GM23338 (cell line): Measurements from ENCODE around the gene CLK3. TPM values are rescaled to one million over a fixed set of nuclear protein-coding genes. Genes with fewer than 3 reads are reported as not detected.

Experiments
- ATAC-seq: fragments of 200-7000 bp; cut with Tn5 transposase; 3 replicates; pipeline ENCODE4 v1.9.1; 2020
- DNase-seq: peaks from one replicate; pipeline ENCODE4 v3.0.0-alpha.2; 2015; ENCODE audit warnings: low spot score
- H2AFZ ChIP-seq: fragments of 200-600 bp; sonication (generic); 2 replicates; pipeline ENCODE4 v1.8.0; 2016; ENCODE audit warnings: antibody characterized with exemption, mild to moderate bottlenecking, moderate library complexity
- H3F3A ChIP-seq: fragments of 200-600 bp; sonication (generic); replicated peaks from 2 replicates; pipeline ENCODE4 v1.8.0; 2017; ENCODE audit warnings: antibody characterized with exemption, mixed run types, low read depth
- H3K27ac ChIP-seq: fragments of 200-600 bp; sonication (generic); 2 replicates; pipeline ENCODE4 v1.6.1; 2016; ENCODE audit warnings: low read depth
- H3K27me3 ChIP-seq: fragments of 200-600 bp; sonication (generic); 2 replicates; pipeline ENCODE4 v1.8.0; 2016; ENCODE audit warnings: mild to moderate bottlenecking, mixed run types, moderate library complexity; ENCODE audit not compliant: insufficient read depth
- H3K36me3 ChIP-seq: fragments of 200-600 bp; sonication (generic); 2 replicates; pipeline ENCODE4 v1.8.0; 2016; ENCODE audit warnings: mild to moderate bottlenecking; ENCODE audit not compliant: insufficient read depth
- H3K4me1 ChIP-seq: fragments of 200-600 bp; sonication (generic); 2 replicates; pipeline ENCODE4 v1.8.0; 2016; ENCODE audit warnings: mild to moderate bottlenecking, moderate library complexity; ENCODE audit not compliant: insufficient read depth
- H3K4me2 ChIP-seq: fragments of 200-600 bp; sonication (generic); 2 replicates; pipeline ENCODE4 v1.7.1; 2017; ENCODE audit warnings: mixed run types
- H3K4me3 ChIP-seq: fragments of 200-600 bp; sonication (generic); 2 replicates; pipeline ENCODE4 v1.6.1; 2016; ENCODE audit warnings: mixed run types
- H3K79me2 ChIP-seq: fragments of 200-600 bp; sonication (generic); replicated peaks from 2 replicates; pipeline ENCODE4 v1.8.0; 2017; ENCODE audit warnings: mild to moderate bottlenecking; ENCODE audit not compliant: insufficient read depth
- H3K9me2 ChIP-seq: fragments of 200-600 bp; sonication (generic); 2 replicates; pipeline ENCODE4 v1.8.0; 2017; ENCODE audit not compliant: insufficient read depth
- H4K20me1 ChIP-seq: fragments of 200-600 bp; sonication (generic); replicated peaks from 2 replicates; pipeline ENCODE4 v1.8.0; 2017; ENCODE audit warnings: mild to moderate bottlenecking; ENCODE audit not compliant: insufficient read depth
- H3K27ac Mint-ChIP-seq: 2 replicates; pipeline ENCODE4 v1.8.0; 2020; ENCODE audit warnings: inconsistent platforms, mild to moderate bottlenecking, moderate library complexity, mixed read lengths
- H3K27me3 Mint-ChIP-seq: 3 replicates; pipeline ENCODE4 v1.8.0; 2022; ENCODE audit warnings: low read depth, mild to moderate bottlenecking, moderate library complexity, mixed read lengths, inconsistent platforms; ENCODE audit not compliant: insufficient read depth, poor library complexity
- H3K36me3 Mint-ChIP-seq: 3 replicates; pipeline ENCODE4 v1.8.0; 2021; ENCODE audit warnings: low read depth, mild to moderate bottlenecking, inconsistent platforms, moderate library complexity, mixed read lengths
- H3K4me1 Mint-ChIP-seq: 3 replicates; pipeline ENCODE4 v1.8.0; 2020; ENCODE audit warnings: mild to moderate bottlenecking, inconsistent platforms, mixed read lengths
- H3K4me3 Mint-ChIP-seq: 3 replicates; pipeline ENCODE4 v1.8.0; 2021; ENCODE audit warnings: moderate library complexity, mild to moderate bottlenecking, inconsistent platforms, mixed read lengths
- H3K9me3 Mint-ChIP-seq: 3 replicates; pipeline ENCODE4 v1.8.0; 2020; ENCODE audit warnings: moderate library complexity, mild to moderate bottlenecking, inconsistent platforms, mixed read lengths
- CREB1 ChIP-seq: fragments of 250-450 bp; sonication (Bioruptor Pico); IDR thresholded peaks from 2 replicates; pipeline ENCODE4 v1.5.0; 2020; ENCODE audit warnings: low read depth, mild to moderate bottlenecking, moderate library complexity
- CTCF ChIP-seq, 2 experiments: fragments of 200-600 bp in 1 of 2; sonication (generic) in 1 of 2; conservative IDR thresholded peaks; 2 replicates each; pipeline versions ENCODE4 v1.5.1 to v1.6.1; 2016 to 2017; ENCODE audit warnings: antibody characterized with exemption in 2 of 2, low read depth in 2 of 2, mild to moderate bottlenecking in 2 of 2, moderate library complexity in 1 of 2
- ETS1 ChIP-seq: IDR thresholded peaks from 2 replicates; pipeline ENCODE4 v1.6.1; 2016; ENCODE audit warnings: antibody characterized with exemption
- EZH2 ChIP-seq: fragments of 200-600 bp; sonication (generic); IDR thresholded peaks from one replicate; pipeline ENCODE4 v1.8.0; 2017; ENCODE audit warnings: antibody characterized with exemption, mild to moderate bottlenecking, low read depth; ENCODE audit not compliant: unreplicated experiment
- NANOG ChIP-seq: IDR thresholded peaks from 2 replicates; pipeline ENCODE4 v1.6.1; 2016; ENCODE audit warnings: antibody characterized with exemption, borderline replicate concordance
- REST ChIP-seq: IDR thresholded peaks from one replicate; pipeline ENCODE4 v1.6.1; 2018; ENCODE audit warnings: antibody characterized with exemption; ENCODE audit not compliant: unreplicated experiment
- STAT1 ChIP-seq: IDR thresholded peaks from one replicate; pipeline ENCODE4 v1.6.1; 2016; ENCODE audit warnings: antibody characterized with exemption; ENCODE audit not compliant: unreplicated experiment
- ZNF114 ChIP-seq: fragments of 250-450 bp; sonication (Bioruptor Pico); IDR thresholded peaks from 2 replicates; pipeline ENCODE4 v1.5.0; 2020; ENCODE audit warnings: mild to moderate bottlenecking, moderate library complexity
- ZNF331 ChIP-seq: fragments of 250-450 bp; sonication (Bioruptor Pico); IDR thresholded peaks from 2 replicates; pipeline ENCODE4 v1.5.0; 2020; ENCODE audit warnings: low read depth, mild to moderate bottlenecking, moderate library complexity
- ZNF462 ChIP-seq: fragments of 250-450 bp; sonication (Bioruptor Pico); IDR thresholded peaks from 2 replicates; pipeline ENCODE4 v1.5.0; 2020; ENCODE audit warnings: mild to moderate bottlenecking, moderate library complexity
- polyA plus RNA-seq: library from polyadenylated mRNA; unstranded; fragments of >200 nt; fragmentation: Nextera tagmentation; extraction: Ambion mirVana; gene quantifications from 2 replicates; pipeline ENCODE4 v1.2.1, GENCODE V29; 2016
- total RNA-seq: library from RNA; depleted of rRNA; stranded (reverse); fragments of >200 nt; shearing (Covaris generic); gene quantifications from 2 replicates; pipeline ENCODE4 v1.2.3, GENCODE V29; 2014

CLK3 gene
- total and polyA plus RNA-seq, 2 experiments from 2014 or later = 40.7 to 67.7 TPM

- Mint-ChIP-seq H3K27me3 (peaks cover 16% of the 10 kb centered on the region), H3K4me1 (no peaks in the 10 kb centered on the region), H3K36me3 (peaks cover 68% of the 10 kb centered on the region), H3K9me3 (no peaks in the 10 kb centered on the region), H3K4me3 (no peak overlapping the region), H3K27ac (no peak overlapping the region)
- Histone ChIP-seq H3K79me2 (no peaks in the 10 kb centered on the region), H3K4me1 (no peaks in the 10 kb centered on the region), H4K20me1 (peaks cover 2% of the 10 kb centered on the region), H3K4me3 (no peak overlapping the region), H3K9me2 (no peaks in the 10 kb centered on the region), H2AFZ (no peak overlapping the region), H3K27me3 (no peaks in the 10 kb centered on the region), H3K4me2 (no peak overlapping the region), H3F3A (0 out of 2 replicates have a peak, but pooled peaks cover 7% of the 10 kb centered on the region), H3K36me3 (peaks cover 12% of the 10 kb centered on the region; the same call in 1 of the 2 replicates), H3K27ac (no peak overlapping the region)
- ATAC-seq = no peak
- DNase-seq = no peak
- TF ChIP-seq CTCF (conservative IDR thresholded peaks at IDR 0.05; ENCODE audit: low read depth in 2 of 2) = no peak
- no peak for TF ChIP-seq STAT1
- no peak for TF ChIP-seq ZNF462
- TF ChIP-seq ETS1 = no peak
- no peak for TF ChIP-seq NANOG
- no peak for TF ChIP-seq ZNF114
- no peak for TF ChIP-seq ZNF331 (CRISPR knock-in tag)
- no peak for TF ChIP-seq REST
- no peak for TF ChIP-seq EZH2
- TF ChIP-seq CREB1 (CRISPR knock-in tag) = no peak
Observed at GRCh38 chr15:74628199-74628598, 12.6 kb downstream of the CLK3 start.
